K562 (cell line): ENCODE data around the gene ELFN2. TPM values are rescaled to one million over a fixed set of nuclear protein-coding genes. Genes with fewer than 3 reads are reported as not detected.

Experiments
- ATAC-seq: fragments of 200-7000 bp; cut with Tn5 transposase; 3 replicates; pipeline ENCODE4 v1.9.1; 2020; ENCODE audit warnings: moderate library complexity
- BruUV-seq: library from RNA; stranded (reverse); fragments of 400-500 nt; replicated peaks from 2 replicates; lab custom pipeline; 2021; lab: Mats Ljungman, UMichigan
- CTCF ChIA-PET: fragments of 300-600 bp; formaldehyde crosslinking; extraction: SDS; loops from one replicate; lab custom pipeline; 2021; ENCODE audit warnings: low intra/inter-chr PET ratio; lab: Yijun Ruan, JAX
- POLR2A ChIA-PET: fragments of 300-600, 350-650 bp; sonication (Branson Sonifier 250); formaldehyde crosslinking; extraction: SDS; loops from one replicate; lab custom pipeline; 2021; ENCODE audit warnings: antibody characterized with exemption, inconsistent platforms; lab: Yijun Ruan, JAX
- DNase-seq, 4 experiments: peaks; one replicate each; pipeline versions ENCODE4 v3.0.0 to v3.0.0-alpha.2; 2011 to 2018; ENCODE audit warnings: low spot score in 3 of 4, mixed read lengths in 3 of 4; ENCODE audit errors: extremely low read depth in 1 of 4
- FAIRE-seq: peaks from 2 replicates; lab custom pipeline; 2011; peaks lifted over from hg19 to GRCh38; lab: Jason Lieb, UNC
- H2AFZ ChIP-seq: 2 replicates; pipeline ENCODE4 v1.6.0; 2011; ENCODE audit warnings: low read depth, low read length, control low read depth, inconsistent platforms
- H3K27ac ChIP-seq: fragments of 200-600 bp; 3 replicates; pipeline ENCODE4 v1.8.0; 2011; ENCODE audit warnings: low read depth, mild to moderate bottlenecking, control low read depth, inconsistent platforms, low read length, moderate library complexity, mixed read lengths; ENCODE audit errors: extremely low read depth
- H3K27me3 ChIP-seq, 2 experiments: fragments of 300-600 bp in 1 of 2; 2 replicates in 1 of 2; 3 replicates in 1 of 2; pipeline versions ENCODE4 v1.6.0 to v1.8.0; 2011; ENCODE audit warnings: inconsistent platforms in 2 of 2, low read length in 2 of 2, mild to moderate bottlenecking in 1 of 2, mixed read lengths in 1 of 2, moderate library complexity in 1 of 2; ENCODE audit not compliant: control insufficient read depth in 2 of 2, insufficient read depth in 2 of 2
- H3K36me3 ChIP-seq: fragments of 300-600 bp; 3 replicates; pipeline ENCODE4 v1.8.0; 2011; ENCODE audit warnings: mild to moderate bottlenecking, low read length, inconsistent platforms; ENCODE audit not compliant: control insufficient read depth, insufficient read depth
- H3K4me1 ChIP-seq, 2 experiments: fragments of 200-600 bp in 1 of 2; replicated peaks in 1 of 2; 2 replicates in 1 of 2; 3 replicates in 1 of 2; pipeline versions ENCODE4 v1.5.1 to v1.8.0; 2011; ENCODE audit warnings: inconsistent platforms in 2 of 2, low read length in 2 of 2, mild to moderate bottlenecking in 1 of 2, mixed read lengths in 1 of 2, moderate library complexity in 1 of 2; ENCODE audit not compliant: control insufficient read depth in 2 of 2, insufficient read depth in 2 of 2
- H3K4me2 ChIP-seq: 2 replicates; pipeline ENCODE4 v1.6.1; 2011; ENCODE audit warnings: low read length, control low read depth, inconsistent platforms, mixed read lengths; ENCODE audit not compliant: insufficient read depth
- H3K4me3 ChIP-seq: fragments of 200-600 bp; sonication (generic), shearing (Covaris generic); 2 replicates; pipeline ENCODE4 v1.5.1; 2016; ENCODE audit warnings: control low read depth, inconsistent platforms
- H3K79me2 ChIP-seq: fragments of 200-600 bp; 3 replicates; pipeline ENCODE4 v1.8.0; 2011; ENCODE audit warnings: low read length, inconsistent platforms; ENCODE audit not compliant: control insufficient read depth, insufficient read depth
- H3K9ac ChIP-seq, 2 experiments: 2 replicates each; pipeline versions ENCODE4 v1.6.0 to v1.6.1; 2011; ENCODE audit warnings: low read depth in 2 of 2, low read length in 2 of 2, control low read depth in 1 of 2, inconsistent platforms in 1 of 2, mild to moderate bottlenecking in 1 of 2, mixed read lengths in 1 of 2; ENCODE audit not compliant: insufficient read depth in 1 of 2
- H3K9me1 ChIP-seq: one replicate; pipeline ENCODE4 v1.6.0; 2011; ENCODE audit warnings: inconsistent platforms, mild to moderate bottlenecking, low read length, moderate library complexity; ENCODE audit not compliant: control insufficient read depth, insufficient read depth
- H3K9me3 ChIP-seq: replicated peaks from 2 replicates; pipeline ENCODE4 v1.5.1; 2011; ENCODE audit warnings: low read depth, low read length, inconsistent platforms; ENCODE audit not compliant: control insufficient read depth, insufficient read depth
- H4K20me1 ChIP-seq: replicated peaks from 2 replicates; pipeline ENCODE4 v1.6.1; 2011; ENCODE audit warnings: low read length, inconsistent platforms, mixed read lengths; ENCODE audit not compliant: control insufficient read depth, insufficient read depth
- CBFA2T3 ChIP-seq: fragments of 450-650 bp; IDR thresholded peaks from 2 replicates; pipeline ENCODE4 v1.6.1; 2017
- EP400 ChIP-seq: fragments of 450-650 bp; IDR thresholded peaks from 2 replicates; pipeline ENCODE4 v1.6.1; 2017; ENCODE audit warnings: antibody characterized with exemption, mild to moderate bottlenecking, moderate library complexity
- GTF2E2 ChIP-seq: fragments of 200-800 bp; sonication (Bioruptor generic); IDR thresholded peaks from 2 replicates; pipeline ENCODE4 v1.6.1; 2016; ENCODE audit warnings: missing genetic modification characterization, missing compliant biosample characterization
- MEF2A ChIP-seq: IDR thresholded peaks from 2 replicates; pipeline ENCODE4 v1.6.1; 2011; ENCODE audit warnings: low read depth, mild to moderate bottlenecking, low read length, moderate library complexity; ENCODE audit not compliant: control insufficient read depth
- NCOR1 ChIP-seq: fragments of 450-650 bp; IDR thresholded peaks from 2 replicates; pipeline ENCODE4 v1.6.1; 2016; ENCODE audit warnings: mild to moderate bottlenecking, moderate library complexity
- NFATC3 ChIP-seq: fragments of 450-650 bp; IDR thresholded peaks from 2 replicates; pipeline ENCODE4 v1.6.1; 2017; ENCODE audit warnings: mild to moderate bottlenecking
- WGBS: fragments of 100-300 bp; shearing (Covaris generic); methylation state at CpG from one replicate; pipeline ENCODE4 v1.1.6; 2016; ENCODE audit warnings: low coverage, mixed read lengths; ENCODE audit not compliant: insufficient coverage; ENCODE audit errors: missing lambda C conversion rate; 5-methylcytosine and 5-hydroxymethylcytosine counted together
- in situ Hi-C: fragments of 300-500 bp; cut with MboI; formaldehyde crosslinking; loops from 4 replicates; pipeline ENCODE4 v1.15.0; 2018; ENCODE audit warnings: inconsistent platforms, mixed read lengths
- intact Hi-C: fragments of 100-400 bp; cut with micrococcal nuclease; formaldehyde crosslinking; loops from 2 replicates; pipeline ENCODE4 v1.14.2; 2022
- polyA plus RNA-seq, 8 experiments: library from polyadenylated mRNA; depleted of rRNA in 4 of 8; stranded (reverse) in 5 of 8; unstranded in 3 of 8; fragments of >200 nt; fragmentation: Nextera tagmentation in 2 of 8; fragmentation: Illumina TruSeq in 1 of 8; extraction: Ambion mirVana in 2 of 8; extraction: Trizol in 1 of 8; gene quantifications; 2 replicates each; pipeline versions ENCODE4 v1.2.1 to v1.2.3, GENCODE V29; 2011 to 2014; ENCODE audit warnings: inconsistent platforms in 1 of 8, missing spikeins in 1 of 8
- total RNA-seq, 7 experiments: library from RNA; depleted of rRNA in 6 of 7; stranded (reverse); fragments of >200 nt in 6 of 7; fragmentation: Illumina TruSeq in 2 of 7; extraction: Trizol in 2 of 7; gene quantifications; 2 replicates each; pipeline versions ENCODE4 v1.2.1 to v1.2.3, GENCODE V29; 2011 to 2021; ENCODE audit warnings: low replicate concordance in 1 of 7
- TF ChIP-seq, protein P1 (sequence below): fragments of 450-650 bp; IDR thresholded peaks from 2 replicates; pipeline ENCODE4 v1.6.1; 2014; ENCODE audit warnings: low read depth, mild to moderate bottlenecking, moderate library complexity, borderline replicate concordance
- TF ChIP-seq, protein P2 (sequence below): fragments of 450-650 bp; formaldehyde crosslinking; conservative IDR thresholded peaks from 2 replicates; pipeline ENCODE4 v1.4.0; 2022; ENCODE audit warnings: mild to moderate bottlenecking, missing genetic modification characterization
- TF ChIP-seq, protein P3 (sequence below): sonication (generic); formaldehyde crosslinking; IDR thresholded peaks from 2 replicates; pipeline ENCODE4 v1.8.0; 2023; ENCODE audit warnings: missing genetic modification reagents, mild to moderate bottlenecking, borderline replicate concordance

The ELFN2 gene
- total and polyA plus RNA-seq, 9 of the 15 experiments (the other 6 are each of a cell fraction or from before 2014, with no cell fraction given) = not detected

DNA sequence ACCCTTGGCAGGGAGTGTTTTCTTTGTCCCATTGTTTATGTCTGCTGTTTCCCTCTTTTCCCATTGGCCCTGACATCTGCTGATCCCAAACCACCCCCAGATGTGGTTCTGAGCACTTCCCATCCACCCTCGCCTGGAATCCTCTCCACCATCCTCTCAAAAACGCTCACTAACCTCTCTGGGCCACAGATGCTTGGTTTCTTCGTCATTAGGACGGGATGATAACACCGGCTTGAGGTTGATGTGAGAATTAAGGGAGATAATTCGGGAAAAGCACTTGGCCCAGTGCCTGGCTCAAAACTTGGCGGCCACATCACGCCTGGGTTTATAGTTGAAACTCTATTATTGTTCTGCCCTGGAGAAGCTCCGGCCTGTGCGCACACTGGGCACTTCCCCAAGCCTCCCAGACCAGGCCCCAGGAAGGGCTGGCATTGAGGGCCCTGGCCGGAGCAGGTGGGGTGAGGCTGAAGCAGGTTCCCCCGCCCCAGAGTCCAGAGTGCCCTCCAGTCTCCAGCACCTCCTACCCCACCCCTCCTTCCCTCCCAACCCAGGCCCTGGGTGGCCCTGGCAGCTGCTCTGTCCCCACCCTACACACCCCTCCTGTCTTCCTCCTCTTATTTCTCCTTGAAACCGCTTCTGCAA is 81.3 kb downstream of the ELFN2 start:
- no TSS peak for BruUV-seq
- no peak for DNase-seq
- Histone ChIP-seq H3K4me3 (no peak overlapping the region), H3K36me3 (no peaks in the 10 kb centered on the region), H3K27ac (no peak overlapping the region), H3K9ac (no peak overlapping the region), H3K27me3 (peaks cover 0 to 26% of the 10 kb centered on the region in 2 experiments; a peak in 3 of 5 replicates), H3K4me2 (no peak overlapping the region), H3K9me3 (no peaks in the 10 kb centered on the region), H3K4me1 (peaks cover 0 to 4% of the 10 kb centered on the region in 2 experiments; a peak in 1 of 5 replicates), H3K79me2 (no peaks in the 10 kb centered on the region), H3K9me1 (no peaks in the 10 kb centered on the region), H4K20me1 (no peaks in the 10 kb centered on the region; the same call in 1 of the 2 replicates), H2AFZ (no peak overlapping the region)
- intact Hi-C loops (no loop called here), in situ Hi-C loops (no loop called here)
- TF ChIP-seq, protein P1, sequence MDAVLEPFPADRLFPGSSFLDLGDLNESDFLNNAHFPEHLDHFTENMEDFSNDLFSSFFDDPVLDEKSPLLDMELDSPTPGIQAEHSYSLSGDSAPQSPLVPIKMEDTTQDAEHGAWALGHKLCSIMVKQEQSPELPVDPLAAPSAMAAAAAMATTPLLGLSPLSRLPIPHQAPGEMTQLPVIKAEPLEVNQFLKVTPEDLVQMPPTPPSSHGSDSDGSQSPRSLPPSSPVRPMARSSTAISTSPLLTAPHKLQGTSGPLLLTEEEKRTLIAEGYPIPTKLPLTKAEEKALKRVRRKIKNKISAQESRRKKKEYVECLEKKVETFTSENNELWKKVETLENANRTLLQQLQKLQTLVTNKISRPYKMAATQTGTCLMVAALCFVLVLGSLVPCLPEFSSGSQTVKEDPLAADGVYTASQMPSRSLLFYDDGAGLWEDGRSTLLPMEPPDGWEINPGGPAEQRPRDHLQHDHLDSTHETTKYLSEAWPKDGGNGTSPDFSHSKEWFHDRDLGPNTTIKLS = no peak
- TF ChIP-seq GTF2E2 (tag) (no peak), NFATC3 (no peak), CBFA2T3 (no peak), MEF2A (no peak), NCOR1 (no peak), EP400 (no peak)
- TF ChIP-seq, protein P2, sequence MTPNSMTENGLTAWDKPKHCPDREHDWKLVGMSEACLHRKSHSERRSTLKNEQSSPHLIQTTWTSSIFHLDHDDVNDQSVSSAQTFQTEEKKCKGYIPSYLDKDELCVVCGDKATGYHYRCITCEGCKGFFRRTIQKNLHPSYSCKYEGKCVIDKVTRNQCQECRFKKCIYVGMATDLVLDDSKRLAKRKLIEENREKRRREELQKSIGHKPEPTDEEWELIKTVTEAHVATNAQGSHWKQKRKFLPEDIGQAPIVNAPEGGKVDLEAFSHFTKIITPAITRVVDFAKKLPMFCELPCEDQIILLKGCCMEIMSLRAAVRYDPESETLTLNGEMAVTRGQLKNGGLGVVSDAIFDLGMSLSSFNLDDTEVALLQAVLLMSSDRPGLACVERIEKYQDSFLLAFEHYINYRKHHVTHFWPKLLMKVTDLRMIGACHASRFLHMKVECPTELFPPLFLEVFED (CRISPR knock-in tag) = no peak
- TF ChIP-seq, protein P3, sequence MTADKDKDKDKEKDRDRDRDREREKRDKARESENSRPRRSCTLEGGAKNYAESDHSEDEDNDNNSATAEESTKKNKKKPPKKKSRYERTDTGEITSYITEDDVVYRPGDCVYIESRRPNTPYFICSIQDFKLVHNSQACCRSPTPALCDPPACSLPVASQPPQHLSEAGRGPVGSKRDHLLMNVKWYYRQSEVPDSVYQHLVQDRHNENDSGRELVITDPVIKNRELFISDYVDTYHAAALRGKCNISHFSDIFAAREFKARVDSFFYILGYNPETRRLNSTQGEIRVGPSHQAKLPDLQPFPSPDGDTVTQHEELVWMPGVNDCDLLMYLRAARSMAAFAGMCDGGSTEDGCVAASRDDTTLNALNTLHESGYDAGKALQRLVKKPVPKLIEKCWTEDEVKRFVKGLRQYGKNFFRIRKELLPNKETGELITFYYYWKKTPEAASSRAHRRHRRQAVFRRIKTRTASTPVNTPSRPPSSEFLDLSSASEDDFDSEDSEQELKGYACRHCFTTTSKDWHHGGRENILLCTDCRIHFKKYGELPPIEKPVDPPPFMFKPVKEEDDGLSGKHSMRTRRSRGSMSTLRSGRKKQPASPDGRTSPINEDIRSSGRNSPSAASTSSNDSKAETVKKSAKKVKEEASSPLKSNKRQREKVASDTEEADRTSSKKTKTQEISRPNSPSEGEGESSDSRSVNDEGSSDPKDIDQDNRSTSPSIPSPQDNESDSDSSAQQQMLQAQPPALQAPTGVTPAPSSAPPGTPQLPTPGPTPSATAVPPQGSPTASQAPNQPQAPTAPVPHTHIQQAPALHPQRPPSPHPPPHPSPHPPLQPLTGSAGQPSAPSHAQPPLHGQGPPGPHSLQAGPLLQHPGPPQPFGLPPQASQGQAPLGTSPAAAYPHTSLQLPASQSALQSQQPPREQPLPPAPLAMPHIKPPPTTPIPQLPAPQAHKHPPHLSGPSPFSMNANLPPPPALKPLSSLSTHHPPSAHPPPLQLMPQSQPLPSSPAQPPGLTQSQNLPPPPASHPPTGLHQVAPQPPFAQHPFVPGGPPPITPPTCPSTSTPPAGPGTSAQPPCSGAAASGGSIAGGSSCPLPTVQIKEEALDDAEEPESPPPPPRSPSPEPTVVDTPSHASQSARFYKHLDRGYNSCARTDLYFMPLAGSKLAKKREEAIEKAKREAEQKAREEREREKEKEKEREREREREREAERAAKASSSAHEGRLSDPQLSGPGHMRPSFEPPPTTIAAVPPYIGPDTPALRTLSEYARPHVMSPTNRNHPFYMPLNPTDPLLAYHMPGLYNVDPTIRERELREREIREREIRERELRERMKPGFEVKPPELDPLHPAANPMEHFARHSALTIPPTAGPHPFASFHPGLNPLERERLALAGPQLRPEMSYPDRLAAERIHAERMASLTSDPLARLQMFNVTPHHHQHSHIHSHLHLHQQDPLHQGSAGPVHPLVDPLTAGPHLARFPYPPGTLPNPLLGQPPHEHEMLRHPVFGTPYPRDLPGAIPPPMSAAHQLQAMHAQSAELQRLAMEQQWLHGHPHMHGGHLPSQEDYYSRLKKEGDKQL (CRISPR knock-in tag) = no peak
- ChIA-PET POLR2A (interaction anchor here (0.6 kb wide), 2 partner anchors 49 to 160 kb away, joined by 3 read pairs; no protein-coding TSS in a partner anchor), CTCF (no interaction called here)
- WGBS = 0% methylated on average over 11 of the region's 13 CpGs
- ATAC-seq = no peak
- FAIRE-seq = no peak
